GM21786 (cell line): ENCODE results near the gene RNF157.

Source experiments
- ATAC-seq: cut with Tn5 transposase; IDR thresholded peaks from one replicate; pipeline ENCODE4 v1.9.1; 2021; ENCODE audit not compliant: unreplicated experiment

Gene RNF157

DNA sequence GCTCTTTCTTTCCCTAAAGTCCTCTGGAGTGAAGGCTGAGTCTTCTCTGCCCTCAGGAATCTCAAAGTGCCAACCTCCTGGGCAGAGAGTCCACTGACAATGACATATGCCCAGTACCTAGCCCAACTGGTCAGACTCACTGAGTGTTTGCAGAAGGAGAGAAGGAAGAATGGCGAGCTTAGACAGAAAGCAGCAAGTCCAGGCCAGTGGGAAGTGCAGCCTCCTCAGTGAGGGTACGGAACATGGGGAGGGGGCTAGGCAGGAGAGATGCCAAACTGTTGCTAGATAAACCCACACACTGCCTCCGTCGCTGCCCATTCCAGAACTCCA, 137.4 kb downstream of the RNF157 start:
- ATAC-seq: no peak

DNA sequence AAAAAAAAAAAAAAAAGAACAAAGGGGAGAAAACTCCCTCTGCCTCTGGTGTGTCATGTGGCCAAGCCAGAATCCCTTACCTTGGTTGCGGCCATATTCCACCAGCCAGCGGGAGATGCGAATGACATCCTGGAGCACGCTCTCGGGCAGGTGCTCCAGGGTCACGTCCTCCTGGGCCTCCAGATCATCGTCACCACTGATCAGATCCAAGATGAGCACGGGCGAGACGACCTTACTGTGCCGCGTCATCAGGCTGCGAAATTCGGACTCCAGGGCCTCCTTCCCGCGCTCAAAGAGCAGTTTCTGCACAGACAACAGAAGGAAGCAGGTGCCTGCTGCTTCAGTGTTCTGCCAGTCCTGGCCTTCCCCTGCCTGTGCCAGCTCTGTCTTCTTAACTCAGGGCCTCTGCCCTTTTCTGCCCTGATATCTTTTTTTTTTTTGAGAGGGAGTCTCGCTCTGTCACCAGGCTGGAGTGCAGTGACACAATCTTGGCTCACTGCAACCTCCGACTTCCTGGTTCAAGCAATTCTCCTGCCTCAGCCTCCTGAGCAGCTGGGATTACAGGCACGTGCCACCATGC, 142.5 kb downstream of the RNF157 start:
- no peak for ATAC-seq

DNA sequence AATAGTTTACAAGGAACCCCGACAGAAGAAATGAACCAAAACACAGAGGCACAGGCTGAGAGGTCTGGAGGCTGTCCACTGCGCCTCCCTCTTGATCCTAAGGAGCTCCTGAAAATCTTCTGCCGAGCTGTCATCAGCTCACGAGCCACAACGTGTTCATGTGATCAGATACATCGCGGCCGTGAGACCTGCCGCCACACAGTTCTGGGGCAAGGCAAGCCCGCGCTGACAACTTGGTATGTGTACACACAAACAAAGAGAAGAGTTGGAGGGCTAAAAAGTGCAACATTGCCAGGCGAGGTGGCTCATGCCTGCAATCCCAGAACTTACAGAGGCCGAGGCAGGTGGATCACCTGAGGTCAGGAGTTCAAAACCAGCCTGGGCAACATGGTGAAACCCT, 144.3 kb downstream of the RNF157 start:
- no peak for ATAC-seq

DNA sequence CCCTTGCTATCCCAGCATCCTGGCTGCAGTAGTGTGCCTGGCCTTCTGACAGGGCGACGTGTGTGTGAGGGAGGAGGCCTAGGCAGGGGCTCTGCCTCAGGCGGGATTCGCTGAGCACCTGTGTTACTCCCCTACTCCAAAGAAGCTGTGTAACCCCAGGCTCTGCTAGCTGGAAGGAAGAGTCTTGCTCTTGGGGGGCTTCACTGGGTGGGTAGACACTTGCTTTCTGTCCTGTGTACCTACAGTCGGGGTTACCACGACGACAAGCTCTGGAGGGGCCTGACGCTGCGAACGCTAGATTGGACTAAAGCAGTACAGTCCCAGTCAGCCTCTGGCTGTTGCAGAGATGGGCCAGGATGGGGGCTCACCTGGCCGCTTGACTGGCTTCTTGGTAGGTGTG, 146.2 kb downstream of the RNF157 start:
- no peak for ATAC-seq

DNA sequence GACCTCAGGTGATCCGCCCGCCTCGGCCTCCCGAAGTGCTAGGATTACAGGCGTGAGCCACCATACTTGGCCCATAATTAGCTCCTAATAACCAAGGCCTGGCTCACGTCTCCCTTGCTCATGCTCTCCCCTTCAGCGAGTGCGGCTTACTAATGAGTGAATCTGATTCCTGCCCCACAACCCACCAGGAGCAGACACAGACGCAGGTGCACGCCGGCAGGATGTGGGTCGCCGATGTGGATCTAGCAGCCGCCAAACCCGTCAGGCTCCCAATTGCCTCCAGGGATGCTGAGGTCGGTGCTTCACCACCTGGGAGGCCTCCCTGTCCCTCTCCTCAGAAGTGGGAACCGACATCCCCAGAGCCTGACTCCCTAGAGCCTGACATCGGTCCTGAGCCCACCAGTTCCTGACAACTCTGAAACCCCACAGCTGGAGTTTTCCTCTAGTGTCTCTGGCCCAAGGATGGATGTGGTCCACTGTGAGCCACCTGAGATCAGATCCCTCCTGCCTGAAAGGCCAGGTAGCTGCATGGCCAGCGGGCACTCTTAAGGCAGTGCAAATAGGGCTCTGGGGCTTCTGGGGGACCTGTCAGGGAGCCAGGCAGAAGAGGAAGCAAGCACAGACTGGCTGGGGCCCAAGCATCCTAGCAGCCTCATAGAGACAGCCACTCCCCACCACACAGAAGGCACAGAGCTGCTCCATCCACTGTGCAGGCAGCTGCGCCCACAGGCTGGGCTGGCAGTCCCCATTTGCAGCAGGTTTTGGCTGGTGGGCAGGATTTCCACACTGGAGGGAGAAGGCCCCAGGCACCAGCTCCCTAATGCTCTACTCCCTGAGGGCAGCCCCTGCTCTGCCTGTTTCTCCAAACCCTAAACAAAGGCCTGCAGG, 147.5 kb downstream of the RNF157 start:
- ATAC-seq: no peak
